ENCODE results near the gene OR6A2.

- TF ChIP-seq CTCF (IDR thresholded peaks at IDR 0.05) (no peak), POLR2A (IDR thresholded peaks at IDR 0.05) (no peak)
These were observed 42.2 kb upstream of the OR6A2 start for GRCh38 chr11:6841694-6842093.

Measured in uterus (tissue), 2 donors.